Renal cortex interstitium (tissue), 11 donors: Measurements from ENCODE around the gene TMEM255B. TPM values are rescaled to one million over a fixed set of nuclear protein-coding genes. Genes with fewer than 3 reads are reported as not detected.

Source experiments
- DNase-seq, 11 donors: peaks; one replicate each; pipeline ENCODE4 v3.0.0-alpha.2; 2013; ENCODE audit warnings: low read depth in 9 of 11, low spot score in 4 of 11; ENCODE audit errors: extremely low read depth in 1 of 11
- polyA plus RNA-seq, 3 donors: library from polyadenylated mRNA; unstranded; fragments of 120-200 nt; gene quantifications; one replicate each; pipeline ENCODE4 v1.2.1, GENCODE V29; 2013; ENCODE audit not compliant: insufficient read length in 3 of 3

Gene TMEM255B
- polyA plus RNA-seq, 3 donors = 4.9 to 10.7 (median 7.0) TPM

DNA sequence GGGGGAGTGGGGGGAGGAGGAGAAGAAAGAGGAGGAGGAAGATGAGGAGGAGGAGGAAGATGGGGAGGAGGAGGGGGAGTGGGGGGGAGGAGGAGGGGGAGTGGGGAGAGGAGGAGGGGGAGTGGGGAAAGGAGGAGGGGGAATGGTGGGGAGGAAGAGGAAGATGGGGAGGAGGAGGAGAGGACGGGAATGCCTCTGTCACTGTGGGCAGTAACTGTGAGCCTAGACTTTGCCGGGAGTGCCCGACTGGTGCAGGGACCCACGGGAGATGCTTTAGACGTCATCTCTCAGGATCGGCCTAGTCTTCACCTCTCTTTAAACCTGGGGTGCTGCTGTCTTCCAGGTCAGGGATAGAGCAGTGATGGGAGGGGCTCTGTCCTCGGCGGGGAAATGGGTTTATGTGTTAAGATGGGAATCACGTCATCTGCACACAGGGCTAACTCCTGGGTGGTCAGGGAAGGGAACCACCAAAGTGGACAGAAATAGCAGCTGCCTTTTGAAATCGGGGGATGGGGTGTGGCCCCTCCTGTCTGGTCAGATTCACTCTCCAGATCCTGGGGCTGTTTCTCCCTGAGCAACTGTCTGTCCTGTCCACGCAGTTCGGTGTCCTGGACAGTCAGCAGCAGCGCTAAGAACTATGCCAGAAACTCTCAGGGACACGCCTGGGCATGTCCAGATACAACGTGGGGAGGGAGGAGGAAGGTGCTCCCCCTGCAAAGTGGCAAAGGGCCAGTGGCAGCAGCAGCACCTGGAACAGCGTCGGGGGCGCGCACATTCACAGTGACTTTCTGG is 77.9 kb downstream of the TMEM255B start:
- no peak for DNase-seq

DNA sequence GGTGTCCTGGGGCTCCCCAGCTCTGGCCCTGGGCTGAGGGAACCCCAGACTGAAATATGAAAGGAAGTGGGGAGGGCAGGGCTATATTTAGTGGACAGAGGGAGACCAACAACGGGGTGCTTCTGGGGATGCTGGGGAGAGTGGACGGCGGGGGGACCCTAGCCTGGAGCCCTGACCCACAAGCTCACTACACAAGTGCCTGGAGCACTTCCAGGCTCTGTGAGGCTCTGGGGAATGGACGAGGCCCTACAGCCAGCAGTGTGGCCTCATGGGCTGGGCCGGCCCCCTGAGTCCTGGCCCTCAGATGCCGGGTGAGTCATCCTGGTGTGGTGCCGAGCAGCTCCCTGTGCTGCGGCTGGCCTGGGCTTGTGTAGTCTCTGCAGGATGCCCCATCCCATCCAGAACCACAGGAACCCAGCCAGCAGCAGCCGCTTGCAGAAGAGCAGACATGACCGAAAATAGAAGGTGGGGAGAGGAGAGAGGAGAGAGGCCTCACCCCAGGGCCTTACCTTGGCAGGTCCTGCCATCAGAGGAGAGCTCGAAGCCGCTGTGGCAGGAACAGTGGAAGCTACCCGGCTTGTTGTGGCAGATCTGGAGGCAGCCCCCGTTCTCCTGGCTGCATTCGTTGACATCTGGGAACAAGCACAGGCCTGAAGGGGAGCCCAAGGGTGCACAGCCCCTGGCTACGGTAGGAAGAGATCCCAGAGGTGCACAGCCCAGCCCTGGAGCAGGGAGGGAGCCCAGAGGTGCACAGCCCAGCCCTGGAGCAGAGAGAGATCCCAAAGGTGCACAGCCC is 78.7 kb downstream of the TMEM255B start:
- DNase-seq = no peak

DNA sequence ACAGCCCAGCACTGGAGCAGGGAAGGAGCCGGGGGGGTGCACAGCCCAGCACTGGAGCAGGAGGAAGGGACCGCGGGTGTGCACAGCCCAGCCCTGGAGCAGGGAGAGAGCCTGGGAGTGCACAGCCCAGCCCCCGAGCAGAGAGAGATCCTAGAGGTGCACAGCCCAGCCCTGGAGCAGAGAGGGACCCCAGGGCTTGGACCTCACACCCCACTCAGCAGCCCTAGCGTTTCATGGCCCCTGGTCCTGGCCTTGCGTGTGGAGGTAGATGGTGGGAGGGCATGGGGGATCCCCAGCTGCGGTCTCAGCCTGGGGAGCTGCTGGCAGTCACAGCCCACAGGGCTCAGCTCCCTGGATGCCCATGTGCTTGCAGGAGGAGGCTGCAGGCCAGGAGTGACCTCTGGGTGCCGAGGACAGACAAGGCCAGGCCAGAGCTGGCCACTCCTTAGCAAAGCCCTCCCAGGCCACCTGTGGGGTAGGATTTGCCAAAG is 79.7 kb downstream of the TMEM255B start:
- no peak for DNase-seq

DNA sequence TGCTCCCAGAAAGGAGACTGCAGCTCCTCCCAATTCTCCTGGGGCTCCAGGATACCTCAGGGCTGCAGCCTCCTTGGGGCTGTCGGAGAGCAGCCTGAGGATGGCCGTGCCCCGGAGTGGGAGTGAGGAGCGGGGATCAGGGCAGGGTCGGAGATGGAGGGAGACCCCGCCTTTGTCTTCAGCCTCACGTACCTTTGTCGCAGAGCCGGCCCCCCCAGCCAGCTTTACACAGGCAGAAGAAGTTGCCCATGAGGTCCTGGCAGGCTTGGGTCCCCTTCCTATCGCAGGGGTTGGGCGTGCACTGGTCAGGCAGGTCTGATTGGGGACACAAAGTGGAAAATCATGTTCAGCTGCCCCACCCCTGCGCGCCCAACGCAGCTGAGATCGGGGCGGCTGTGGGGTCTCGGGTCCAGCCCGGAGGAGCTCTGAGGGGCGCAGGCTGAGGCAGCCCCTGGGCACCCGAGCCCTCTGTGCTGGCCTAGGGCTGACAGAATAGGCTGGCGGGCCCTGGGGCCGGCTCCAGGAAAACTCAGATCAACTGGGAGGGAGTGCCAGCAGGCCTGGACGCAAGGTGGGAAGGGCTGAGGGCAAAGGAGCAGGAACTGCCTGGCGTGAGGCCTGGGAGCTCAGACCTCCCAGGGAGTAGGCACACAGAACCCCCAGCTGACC is 80.6 kb downstream of the TMEM255B start:
- no peak for DNase-seq

DNA sequence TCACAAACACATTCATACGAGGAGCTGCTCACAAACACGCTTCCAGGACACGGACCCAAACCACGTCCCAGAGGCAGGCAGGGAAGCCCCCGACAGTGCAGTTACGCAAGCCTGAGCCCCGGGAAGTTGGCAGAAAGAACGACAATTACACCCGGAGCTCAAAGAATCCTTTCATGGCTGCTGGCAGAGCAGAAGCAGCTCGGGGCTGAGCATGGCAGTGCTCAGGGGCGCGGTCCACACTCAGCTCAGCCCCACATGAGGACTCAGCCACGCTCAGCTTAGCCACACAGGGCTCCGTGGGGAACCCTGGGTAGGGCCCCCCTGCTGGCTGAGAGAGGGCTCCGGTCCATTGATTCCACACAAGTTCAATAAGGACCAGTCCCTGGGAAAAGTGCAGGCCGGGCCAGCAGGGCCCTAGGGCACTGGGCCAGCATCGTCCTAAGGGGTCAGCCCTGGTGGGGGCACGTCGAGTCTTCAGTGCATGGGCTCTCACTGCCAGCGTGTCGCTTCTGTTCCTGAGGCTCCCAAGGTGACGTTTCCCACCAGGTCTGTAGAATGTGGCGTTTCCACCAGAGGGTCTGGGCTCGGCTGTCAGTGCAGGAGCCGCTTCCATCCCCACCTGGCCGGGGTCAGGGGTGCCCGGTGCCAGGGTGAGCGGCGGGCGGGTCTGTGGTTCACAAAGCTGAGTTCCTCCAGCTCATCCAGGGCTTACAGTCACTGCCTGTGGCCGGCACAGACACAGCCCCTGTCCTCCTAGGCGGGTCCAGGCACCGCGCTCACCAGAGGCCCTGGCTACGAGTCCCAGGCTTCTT is 81.7 kb downstream of the TMEM255B start:
- DNase-seq = no peak

DNA sequence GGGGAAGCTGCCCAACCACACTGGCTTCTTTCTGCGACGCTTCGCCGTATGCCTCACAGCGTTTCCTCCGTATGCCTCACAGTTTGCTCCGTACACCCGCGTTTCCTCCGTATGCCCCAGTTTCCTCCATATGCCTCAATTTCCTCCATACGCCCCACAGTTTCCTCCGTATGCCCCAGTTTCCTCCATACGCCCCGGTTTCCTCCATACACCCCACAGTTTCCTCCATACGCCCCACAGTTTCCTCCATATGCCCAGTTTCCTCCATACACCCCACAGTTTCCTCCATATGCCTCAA is 82.3 kb downstream of the TMEM255B start:
- DNase-seq = no peak

DNA sequence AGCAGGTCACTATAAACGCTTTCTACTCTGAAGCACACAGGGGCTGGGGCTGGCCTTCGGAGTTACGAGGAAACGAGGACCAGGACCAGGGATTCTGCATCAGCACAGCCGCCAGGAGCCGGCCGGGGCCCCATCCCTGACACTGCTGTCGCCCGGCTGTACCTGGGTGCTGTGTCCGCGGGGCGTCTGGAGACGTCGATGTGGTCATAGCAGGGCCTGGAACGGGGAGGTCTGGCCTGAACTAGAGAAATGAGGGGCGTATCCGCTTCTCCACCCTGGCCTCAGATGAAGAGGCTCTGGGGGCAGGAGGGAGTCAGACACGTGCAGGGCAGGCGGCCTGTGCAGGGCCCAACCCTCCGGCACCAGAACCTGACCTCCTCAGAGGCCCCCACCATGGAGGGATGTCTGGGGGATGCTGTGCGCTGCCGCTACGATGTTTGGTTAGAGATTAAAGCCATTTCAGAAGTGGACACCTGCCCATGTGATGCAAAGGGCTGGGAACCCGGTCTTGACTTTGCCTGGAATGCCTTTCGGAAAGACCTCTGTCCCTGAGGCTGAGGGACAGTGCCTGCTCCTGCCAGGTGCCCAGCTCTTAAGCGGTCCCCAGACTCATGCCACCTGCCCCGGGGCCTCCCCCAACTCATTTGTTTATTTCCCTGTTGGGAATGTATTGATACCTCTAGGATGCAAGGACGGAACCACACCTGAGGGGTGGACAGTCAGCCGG is 83.5 kb downstream of the TMEM255B start:
- no peak for DNase-seq

DNA sequence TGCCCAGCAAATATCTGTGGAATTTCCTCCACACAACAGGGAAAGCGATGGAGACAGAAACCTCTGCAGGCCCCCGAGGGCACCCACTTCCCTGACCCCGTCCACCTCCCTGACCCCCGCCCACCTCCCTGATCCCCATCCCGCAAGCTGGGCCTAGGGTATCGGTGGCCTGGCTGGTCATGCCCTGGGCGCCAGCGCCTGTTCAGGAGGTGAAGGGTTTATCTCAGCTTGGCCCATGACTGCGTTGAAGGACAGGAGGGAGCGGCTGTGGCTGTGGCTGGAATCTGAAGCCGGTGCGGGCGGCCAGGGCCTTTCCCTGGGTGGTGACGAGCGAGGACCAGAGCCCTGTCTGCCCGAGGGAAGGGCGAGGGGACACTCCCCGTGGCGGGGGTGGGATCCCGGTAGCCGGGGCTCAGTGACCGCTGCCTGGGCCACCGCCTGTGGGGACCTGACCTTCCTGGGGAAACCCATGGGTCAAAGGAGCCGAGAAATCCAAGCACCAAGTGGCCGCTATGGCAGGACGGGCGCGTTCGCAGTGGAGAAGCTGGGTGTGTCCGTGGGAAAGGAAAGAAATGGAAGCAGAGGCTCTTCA is 84.1 kb downstream of the TMEM255B start:
- no peak for DNase-seq

DNA sequence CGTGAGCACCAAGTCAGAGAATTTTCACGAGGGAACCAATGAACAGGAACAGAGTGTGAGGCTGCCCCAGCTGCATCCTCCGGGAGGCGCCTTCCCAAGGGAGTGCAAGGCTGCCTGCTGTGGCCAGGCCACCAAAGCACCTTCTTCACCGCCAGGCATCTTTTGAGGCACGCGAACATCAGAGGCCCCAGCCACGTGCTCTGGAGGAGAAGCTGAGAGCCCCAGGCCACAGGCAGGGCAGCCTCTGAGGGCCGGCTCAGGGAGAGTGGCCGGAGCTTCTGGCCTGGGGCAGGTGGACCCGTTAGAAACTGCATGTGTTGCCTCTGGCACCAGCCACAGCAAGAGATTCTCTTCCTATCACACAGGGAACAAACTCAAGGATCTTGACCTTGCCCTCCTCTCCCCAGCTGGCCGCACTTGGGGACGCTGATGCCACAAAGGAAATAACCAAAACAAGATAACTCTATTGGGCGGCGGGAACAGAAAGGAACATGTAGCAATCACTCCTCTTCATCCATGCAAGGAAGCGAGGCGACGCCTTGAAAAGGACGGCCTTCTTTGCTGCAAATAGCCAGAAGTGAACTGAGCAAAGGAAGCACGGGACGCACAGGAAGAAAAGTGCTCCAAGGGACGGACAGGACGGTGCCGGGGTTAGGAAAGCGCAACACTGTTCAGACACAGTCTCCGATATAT is 85.0 kb downstream of the TMEM255B start:
- no peak for DNase-seq

DNA sequence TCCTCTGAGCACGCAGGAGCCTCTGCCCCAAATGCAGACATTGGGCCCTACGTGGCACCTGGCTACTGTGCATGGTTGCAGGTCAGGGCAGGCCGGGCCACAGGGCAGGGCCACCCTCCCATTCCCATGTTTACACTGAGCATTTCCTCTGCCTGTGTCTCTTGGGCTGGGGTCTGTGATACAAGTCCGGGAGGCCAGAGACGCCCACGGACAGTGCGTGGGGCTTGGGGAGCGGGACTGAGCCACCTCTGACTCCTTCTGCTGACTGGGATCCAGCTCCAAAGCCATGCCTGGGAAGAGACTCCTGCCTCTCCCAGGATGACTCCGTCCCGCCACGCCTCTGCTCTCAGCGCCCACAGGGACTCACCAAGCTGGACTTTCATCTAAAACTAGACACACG is 86.0 kb downstream of the TMEM255B start:
- no peak for DNase-seq

DNA sequence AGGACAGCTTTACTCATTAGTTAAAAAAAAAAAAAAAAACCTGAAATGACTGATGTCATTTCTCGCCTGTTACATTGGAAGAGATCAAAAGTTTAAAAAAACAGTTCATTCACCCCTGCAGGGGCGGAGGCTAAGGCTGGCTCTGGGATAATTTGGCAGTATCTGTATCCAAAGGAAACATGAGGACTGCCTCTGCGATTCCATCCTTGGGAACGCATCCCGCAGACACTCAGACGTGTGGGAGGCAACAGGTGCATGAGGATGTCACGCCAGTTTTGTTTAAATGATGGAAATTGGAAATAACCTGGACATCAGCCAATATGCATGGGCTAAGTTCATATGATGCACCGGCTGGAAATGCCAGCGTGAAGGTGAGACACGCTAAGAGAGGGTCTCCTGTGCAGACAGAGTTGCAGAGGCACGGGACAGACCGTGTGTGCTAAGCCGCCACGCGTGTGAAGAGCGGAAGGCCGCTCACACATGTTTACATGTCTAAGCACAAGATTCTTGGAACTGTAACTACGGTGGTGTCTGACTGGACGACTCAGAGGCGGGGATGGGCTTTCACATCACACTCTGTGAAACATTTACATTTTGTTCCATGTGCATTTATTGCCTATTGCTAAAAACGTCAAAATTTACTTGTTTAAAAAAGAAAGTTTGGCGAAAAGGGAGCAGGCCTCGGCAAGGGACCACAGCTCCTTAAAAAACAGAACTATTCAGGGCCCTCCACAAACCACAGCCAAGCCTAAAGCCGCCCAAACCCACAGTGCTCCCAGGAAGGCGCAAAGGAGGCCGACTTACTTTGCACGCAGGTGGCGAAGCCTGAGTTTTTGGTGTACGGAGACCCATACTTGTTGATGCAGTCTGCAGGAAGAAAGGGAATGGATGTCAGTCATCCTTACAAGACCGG is 87.0 kb downstream of the TMEM255B start:
- no peak for DNase-seq

DNA sequence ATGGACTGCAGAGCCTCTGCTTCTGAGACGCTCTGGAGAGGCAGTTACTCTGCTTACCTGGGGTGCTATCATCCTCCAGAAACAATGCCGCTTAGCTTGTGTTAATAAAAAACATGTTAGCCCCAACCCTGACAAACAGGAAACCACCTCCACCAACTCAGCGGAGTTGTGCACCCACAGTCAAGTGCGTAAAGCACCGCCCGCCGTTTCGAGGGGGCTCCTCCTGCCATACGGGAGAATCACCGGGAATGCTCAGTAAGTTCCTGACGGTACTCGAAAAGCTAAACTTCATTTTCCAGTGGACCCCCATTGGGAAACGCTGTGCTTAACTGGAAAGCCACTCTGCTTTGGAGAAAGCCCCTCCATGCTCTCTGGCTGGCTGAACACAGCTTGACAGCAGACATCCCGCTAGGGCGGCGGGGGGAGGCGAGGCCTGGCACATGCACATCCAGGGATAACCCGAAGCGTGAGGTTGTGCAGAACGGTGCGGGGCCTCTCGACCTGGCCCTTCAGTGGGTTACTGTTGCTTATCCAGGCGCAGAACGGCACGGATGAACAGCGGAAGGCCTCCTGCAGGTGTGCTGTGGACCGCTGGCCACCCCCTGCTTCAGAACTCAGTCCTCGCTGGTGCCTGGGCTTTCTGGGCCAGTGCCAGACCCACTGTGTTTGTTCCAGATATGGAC is 87.8 kb downstream of the TMEM255B start:
- DNase-seq = no peak

DNA sequence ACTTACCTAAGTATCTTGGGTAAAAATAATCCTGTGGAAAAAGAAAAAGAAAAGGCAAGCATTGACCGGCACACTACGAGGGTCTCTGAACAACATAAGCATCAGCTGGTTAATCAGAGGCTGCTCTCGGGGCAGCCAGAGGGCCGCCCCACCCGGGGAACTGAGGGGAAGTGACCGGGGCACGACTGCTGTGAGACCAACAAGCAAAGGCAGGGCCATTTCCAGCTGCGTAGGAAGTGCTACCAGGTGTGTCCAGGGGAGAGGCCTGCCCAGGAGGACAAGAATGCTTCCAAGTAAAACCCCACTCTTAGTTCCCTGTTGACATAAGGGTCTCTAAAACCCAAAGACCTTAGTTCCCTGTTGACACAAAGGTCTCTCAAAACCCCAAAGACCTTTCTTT is 89.0 kb downstream of the TMEM255B start:
- no peak for DNase-seq

DNA sequence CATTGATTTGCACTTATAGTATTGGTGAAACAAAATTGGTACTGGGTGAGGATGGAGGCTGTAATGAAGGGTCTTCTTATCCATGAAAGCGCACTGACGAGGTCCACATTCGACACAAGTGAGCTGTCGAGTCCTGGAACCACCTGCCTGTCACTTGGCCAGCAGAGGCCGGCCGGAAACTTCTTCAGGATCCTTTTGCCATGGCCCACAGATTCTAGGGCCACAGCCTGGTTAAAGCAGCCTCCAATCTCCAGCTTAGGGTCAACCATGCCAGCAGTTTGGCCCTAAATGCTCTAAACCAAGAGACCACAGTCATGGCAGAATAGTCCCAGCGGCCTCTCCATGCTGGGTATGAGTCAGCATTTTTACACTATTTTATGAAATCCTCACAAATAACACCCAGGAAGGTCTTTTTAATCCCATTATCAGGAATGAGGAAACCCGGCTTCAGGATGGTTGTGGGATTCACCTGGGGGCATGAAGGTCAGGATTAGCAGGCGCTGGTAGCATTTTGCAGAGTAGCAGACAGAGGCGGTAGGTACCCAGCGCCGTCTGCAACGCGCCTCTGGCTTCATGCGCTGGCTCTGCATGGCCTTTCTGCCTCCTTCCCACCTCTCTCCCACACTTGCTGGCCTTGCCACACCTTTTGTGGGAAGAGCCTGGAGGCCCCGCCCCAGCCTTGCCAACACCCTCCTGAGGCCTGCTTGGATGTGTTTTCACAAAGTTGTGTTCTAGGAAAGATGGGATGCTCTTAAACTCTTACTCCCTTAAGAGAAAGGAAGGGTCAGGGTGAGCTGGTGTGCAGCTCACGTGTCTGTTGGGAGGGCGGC is 89.6 kb downstream of the TMEM255B start:
- DNase-seq = no peak

DNA sequence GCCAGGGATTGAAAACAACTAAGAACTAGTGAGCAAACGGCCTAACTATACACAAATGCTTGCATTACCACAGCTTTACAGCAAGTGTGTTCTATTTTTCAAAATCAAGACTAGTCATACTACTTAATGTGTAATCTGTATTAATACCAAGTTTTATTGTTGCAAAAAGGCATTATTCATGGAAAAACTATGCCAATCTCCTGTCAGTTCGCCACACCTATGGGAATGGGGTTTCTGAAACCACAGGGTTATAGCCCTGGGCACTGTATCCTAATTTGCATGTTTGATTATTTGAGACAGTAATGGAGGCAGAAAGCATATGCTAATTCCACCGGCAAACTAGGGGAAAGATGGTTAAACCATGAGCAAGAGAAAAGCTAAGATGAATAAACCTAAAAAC is 90.5 kb downstream of the TMEM255B start:
- no peak for DNase-seq
